NCI-H2107 treated with DMSO at 0.1 percent for 48 hours (cell line): ENCODE results near the gene ANKRD55.
"Not testable (repeated sequence)": the region's sequence is repeated elsewhere in the genome, so short reads cannot be mapped to it uniquely, and the experiment has no call there.

Experiments
- DNase-seq: peaks from one replicate; lab custom pipeline; 2025; ENCODE audit not compliant: unreplicated experiment; lab: John Stamatoyannopoulos, UW

Gene ANKRD55

GRCh38 chr5:56233230-56233629, at the start of gene ANKRD55:
Gene ANKRD55 (minus strand): TSS chr5:56233330. CDS start chr5:56232913, 417 bp downstream.
- DNase-seq: peak; percentile 36

- no peak for DNase-seq
Measured at GRCh38 chr5:56282216-56282615, 49.1 kb upstream of the ANKRD55 start.

DNA sequence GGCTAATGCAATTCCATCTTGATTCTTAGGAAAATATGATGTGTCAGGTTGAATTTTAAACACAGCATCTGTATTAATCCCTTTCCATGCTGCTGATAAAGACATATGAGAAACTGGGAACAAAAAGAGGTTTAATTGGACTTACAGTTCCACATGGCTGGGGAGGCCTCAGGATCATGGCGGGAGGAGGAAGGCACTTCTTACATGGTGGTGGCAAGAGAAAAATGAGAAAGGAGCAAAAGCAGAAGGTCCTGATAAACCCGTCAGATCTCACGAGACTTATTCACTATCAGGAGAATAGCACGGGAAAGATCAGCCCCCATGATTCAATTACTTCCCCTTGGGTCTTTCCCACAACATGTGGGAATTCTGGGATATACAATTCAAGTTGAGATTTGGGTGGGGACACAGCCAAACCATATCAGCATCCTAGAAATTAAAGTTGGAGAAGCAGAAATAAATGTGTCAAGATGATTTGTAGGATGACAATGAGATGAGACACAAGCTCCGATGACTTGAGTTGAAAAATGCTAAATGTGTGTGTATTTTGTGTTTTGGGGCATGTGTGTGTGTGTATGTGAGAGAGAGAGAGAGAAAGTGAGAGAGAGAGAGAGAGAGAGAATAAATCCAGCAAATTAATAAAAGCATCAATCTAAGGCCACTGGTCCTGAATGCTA, 48.5 kb upstream of the ANKRD55 start:
- DNase-seq: no peak

DNA sequence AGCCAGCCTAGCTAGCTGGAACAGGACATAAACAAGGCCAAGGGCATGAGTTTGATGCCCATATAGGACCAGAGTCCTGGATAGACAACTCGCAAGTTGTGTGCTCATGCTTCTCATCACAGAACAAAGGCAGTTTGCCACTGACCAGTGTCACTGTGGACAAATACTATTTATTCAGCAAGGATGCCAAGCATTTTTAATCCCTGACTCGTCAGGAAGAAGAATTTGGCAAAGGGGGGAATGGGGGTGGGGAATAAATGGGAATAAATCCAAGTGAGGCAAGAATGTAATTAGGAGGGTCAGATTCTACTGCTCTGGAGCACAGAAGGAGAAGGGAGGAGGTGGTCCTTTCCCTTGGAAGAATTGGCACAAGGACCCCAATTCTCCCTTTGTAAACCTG, 46.8 kb upstream of the ANKRD55 start:
- no peak for DNase-seq

GRCh38 chr5:56279291-56279690, 46.2 kb upstream of the ANKRD55 start:
- DNase-seq: no peak

DNA sequence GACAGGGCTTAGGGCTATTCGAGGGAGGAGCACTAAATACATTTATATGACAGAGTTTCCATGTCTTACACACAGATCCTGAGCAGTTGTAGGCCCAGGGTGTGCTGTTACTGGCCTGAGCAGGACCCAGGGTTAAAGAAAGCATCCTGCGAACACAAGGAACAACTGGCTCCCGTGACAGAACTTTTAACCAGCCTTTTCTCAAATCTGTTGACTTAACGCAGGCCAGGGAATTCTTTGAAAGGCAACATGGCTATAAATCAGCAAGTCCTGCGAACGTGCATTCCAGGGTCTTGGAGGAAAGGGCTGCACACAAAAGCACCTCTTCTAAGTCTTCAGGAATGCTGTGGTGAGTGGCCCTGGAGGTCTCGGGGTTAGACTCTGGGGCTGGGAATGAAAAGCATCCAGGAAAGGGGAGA, 45.2 kb upstream of the ANKRD55 start:
- DNase-seq: no peak

DNA sequence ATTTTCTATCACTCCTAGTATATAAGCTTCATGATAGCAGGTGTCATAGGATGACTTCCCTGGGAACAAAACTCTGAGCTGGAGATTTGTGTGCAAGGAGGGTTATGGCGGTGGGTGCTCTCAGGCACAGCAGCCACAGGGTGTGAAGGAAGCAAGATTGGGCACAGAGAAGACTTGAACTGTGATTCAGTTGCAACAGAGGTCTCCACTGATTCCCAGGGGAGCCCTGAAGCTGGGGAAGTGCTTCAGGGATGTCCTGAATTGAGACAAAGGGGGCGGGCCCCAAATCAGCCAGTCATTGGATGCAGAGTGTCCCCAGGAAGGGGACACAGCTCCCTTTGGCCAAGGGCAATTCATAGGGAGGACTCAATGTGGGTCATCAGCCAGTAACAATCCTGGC, 44.4 kb upstream of the ANKRD55 start:
- DNase-seq: no peak

DNA sequence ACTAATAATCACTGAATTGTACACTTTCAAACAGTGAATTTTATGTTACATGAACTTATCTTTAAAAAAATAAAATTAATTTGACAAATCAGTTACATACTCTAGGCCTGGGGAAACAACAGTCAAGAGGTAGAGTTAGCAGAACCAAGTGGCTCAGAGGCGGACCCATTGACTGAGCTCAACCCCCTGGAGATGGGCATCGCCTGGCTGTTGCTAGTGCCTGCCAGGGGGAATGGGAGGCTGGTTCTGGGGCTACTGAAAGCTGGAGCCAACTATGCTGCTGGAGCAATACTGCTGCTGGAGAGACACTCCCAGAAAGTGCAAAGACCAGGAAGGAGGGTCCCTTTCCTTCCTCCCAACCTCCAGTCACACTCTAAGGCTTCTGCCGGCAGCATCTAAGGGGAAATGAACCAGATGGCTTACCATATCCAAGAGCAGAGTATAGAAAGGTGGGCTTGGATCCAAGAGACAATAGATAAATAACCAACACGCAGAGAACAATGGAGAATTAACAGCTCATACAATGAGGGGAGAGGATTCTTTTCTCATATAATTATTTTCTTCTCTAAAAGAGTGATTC, 40.3 kb upstream of the ANKRD55 start:
- DNase-seq: no peak

DNA sequence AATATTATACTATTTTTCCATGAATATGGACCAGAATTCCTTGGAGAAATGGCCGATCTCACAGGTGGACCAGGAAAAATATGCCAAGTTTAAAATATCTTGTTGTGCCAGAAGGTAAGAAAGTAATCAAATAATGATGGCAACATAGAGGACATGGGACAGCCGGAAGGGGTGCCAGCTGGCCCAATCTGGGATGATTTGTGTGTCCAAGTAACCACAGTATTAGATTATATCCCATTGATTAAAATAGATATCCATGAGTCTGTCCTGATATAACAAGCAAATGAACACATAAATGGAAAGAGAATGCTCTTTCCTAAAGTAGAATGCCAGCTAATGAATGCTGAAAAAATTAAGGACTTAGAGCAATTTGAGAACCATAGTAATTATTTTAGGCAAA, 39.6 kb upstream of the ANKRD55 start:
- DNase-seq: no peak

DNA sequence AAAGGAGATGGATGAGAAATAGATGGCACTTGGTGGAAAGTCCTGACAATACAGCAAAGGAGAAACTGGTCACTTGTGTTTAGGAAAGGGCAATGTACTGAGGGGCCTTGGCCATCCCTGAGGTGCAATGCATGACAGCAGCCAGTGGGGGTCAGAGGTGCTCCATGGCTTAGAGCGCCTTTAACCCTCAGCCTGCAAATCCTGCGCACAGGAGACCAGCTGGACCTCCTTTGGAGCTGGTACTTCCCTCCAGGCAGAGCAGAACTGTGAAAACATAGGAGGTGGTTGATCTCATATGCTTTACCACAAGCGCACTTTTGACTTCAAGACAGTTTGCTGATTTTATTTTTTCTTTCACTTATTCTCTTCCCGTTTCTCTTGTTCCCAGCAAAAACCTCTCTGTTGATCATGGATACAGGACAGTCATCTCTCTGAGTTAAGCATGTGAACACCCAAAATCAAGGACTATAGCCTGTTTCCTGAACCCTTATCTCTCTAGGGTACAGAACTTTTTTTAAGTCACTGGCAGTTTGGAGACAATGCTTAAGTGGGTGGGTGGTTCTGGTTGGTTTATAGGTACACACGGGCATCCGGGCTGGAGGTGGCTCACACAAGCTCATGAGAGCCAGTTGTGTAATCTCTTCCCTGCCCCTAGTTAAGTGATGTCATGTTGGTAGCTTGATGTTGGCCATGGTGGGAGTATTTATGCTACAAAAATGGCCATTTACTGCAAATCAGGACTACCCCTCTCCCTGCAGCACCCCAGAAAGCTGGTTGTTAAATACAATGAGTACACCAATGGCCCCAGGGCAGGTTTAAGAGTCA, 37.6 kb upstream of the ANKRD55 start:
- DNase-seq: peak; percentile 43

DNA sequence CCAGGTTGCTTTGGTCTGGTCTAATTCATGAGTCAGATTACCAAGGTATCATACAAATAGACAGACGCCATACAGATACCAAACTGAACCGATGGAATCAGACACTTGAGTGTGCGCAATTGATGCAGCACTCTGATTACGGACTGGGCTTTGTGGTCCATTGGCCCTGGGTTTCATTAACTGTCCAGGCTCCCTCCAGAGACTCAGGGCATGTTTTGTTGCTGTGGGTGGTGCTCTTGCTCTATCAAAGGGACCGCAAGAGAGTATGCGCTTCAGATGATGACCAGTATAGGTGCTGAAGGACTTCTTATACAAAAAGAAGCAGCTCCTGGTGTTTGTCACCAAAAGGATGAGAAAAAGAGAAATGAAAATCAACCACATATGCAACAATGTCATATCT, 36.9 kb upstream of the ANKRD55 start:
- no peak for DNase-seq

GRCh38 chr5:56269216-56269927, 36.2 kb upstream of the ANKRD55 start:
- DNase-seq: no peak

DNA sequence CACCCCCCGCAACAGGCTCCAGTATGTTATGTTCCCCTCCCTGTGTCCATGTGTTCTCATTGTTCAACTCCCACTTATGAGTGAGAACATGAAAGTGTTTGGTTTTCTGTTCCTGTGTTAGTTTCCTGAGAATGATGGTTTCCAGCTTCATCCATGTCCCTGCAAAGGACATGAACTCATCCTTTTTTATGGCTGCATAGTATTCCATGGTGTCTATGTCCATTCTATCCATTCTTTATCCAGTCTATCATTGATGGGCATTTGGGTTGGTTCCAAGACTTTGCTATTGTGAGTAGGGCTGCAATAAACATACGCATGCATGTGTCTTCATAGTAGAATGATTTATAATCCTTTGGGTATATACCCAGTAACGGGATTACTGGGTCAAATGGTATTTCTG, 35.6 kb upstream of the ANKRD55 start:
- DNase-seq: not testable (repeated sequence)

- DNase-seq: no peak
Measured at GRCh38 chr5:56267856-56268255, 34.7 kb upstream of the ANKRD55 start.

GRCh38 chr5:56264417-56265025, 31.4 kb upstream of the ANKRD55 start:
- no peak for DNase-seq

DNA sequence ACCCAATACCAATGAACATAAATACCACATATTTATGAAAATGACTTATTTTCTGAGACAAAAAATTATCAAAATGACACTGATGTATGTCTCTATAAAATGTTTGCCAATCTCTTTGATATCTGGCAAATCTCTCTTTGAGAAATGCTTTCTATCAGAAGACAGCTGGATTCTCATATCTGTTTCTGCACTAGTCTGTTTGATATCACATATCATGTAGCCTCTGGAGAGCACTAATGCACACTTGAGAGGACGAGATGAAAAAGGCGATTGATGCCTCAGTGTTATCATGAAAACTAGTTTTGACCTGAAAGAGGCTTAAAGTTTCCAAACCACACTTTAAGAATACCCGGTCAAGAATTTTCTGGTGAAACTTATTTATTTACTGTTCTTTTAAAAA, 29.1 kb upstream of the ANKRD55 start:
- DNase-seq: no peak

DNA sequence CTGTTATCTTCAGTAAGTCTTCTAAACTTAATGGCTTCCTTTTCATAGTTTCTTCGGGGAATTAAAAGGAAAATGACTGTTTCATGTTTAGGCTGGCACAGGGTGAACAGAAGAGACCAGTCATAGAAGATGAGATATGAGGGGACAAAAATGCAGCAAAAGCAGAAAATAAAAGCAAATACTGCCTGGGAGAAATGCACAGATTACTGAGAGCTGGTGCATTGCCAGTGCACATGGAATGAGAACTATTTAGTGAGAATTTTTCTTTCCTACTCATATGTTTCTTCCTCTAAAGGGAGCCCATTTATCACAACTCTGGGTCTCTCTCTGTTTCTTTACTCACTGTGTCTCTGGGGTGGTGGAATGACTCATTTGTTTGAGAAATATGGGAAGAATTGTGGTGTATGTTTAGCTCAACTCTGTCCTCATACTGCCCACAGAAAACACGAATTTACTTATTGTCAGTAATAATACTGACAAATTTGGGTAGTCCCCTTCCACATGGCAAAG, 25.9 kb upstream of the ANKRD55 start:
- no peak for DNase-seq

DNA sequence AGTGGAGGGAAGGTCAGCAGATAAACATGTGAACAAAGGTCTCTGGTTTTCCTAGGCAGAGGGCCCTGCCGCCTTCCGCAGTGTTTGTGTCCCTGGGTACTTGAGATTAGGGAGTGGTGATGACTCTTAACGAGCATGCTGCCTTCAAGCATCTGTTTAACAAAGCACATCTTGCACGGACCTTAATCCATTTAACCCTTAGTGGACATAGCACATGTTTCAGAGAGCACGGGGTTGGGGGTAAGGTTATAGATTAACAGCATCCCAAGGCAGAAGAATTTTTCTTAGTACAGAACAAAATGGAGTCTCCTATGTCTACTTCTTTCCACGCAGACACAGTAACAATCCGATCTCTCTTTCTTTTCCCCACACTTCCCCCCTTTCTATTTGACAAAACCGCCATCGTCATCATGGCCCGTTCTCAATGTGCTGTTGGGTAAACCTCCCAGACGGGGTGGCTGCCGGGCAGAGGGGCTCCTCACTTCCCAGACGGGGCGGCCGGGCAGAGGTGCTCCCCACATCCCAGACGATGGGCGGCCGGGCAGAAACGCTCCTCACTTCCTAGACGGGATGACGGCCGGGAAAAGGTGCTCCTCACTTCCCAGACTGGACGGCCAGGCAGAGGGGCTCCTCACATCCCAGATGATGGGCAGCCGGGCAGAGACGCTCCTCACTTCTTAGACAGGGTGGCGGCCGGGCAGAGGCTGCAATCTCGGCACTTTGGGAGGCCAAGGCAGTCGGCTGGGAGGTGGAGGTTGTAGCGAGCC, 24.8 kb upstream of the ANKRD55 start:
- not testable (repeated sequence) for DNase-seq

DNA sequence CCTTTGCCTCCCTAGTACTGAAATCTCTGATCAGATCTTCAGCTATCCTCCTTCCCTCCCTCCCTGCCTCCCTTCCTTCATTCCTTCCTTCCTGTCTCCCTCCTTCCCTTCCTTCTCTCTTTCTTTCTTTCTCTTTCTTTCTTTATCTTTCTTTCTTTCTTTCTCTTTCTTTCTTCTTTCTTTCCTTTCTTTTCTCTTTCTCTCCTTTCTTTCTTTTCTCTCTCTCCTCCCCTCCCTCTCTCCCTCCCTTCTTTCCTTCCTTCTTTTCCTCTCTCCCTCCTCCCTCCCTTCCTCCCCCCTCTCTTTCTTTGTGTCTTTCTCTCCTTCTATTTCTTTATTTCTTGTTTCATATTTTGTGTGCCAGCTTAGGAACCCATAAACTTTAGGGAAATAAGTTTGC, 23.9 kb upstream of the ANKRD55 start:
- no peak for DNase-seq

DNA sequence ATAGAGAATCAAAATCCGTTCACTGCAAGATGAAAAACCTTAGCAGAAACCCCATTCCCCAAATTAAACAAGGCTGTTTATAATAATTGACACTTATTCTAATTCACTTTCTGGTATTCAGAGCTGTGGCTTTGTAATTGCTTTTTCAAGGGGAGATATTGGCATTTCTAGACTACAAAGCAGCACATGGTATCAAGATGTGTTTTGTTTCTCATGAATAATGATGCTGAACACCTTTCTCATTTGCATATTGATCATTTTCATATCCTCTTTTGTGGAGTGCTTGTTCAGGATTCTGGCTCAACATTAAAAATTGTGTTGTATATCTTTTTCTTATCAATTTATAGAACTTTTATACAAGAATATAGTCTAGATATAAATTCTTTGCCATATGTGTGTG, 22.4 kb upstream of the ANKRD55 start:
- DNase-seq: no peak
